Fibroblast of lung (primary cell): ENCODE measurements around the gene UGT1A10.

Source experiments
- CTCF ChIP-seq, 2 donors: IDR thresholded peaks in 1 of 2; conservative IDR thresholded peaks in 1 of 2; 1 replicate in 1 of 2; 2 replicates in 1 of 2; pipeline ENCODE4 v1.5.1; 2011 to 2012; ENCODE audit warnings: low read length in 2 of 2, control low read depth in 1 of 2, inconsistent platforms in 1 of 2, low read depth in 1 of 2, mild to moderate bottlenecking in 1 of 2
- EZH2 ChIP-seq: IDR thresholded peaks from 2 replicates; pipeline ENCODE4 v1.5.1; 2012; ENCODE audit warnings: low read length, control low read depth, mild to moderate bottlenecking; ENCODE audit errors: missing control alignments

GRCh38 chr2:233778030-233778429, 141.8 kb downstream of the UGT1A10 start, which contains the start of gene MROH2A:
- TF ChIP-seq CTCF (conservative IDR thresholded peaks at IDR 0.05 in 1 of 2, IDR thresholded peaks at IDR 0.05 in 1 of 2; ENCODE audit: low read depth in 1 of 2, low read length in 2 of 2) (no peak), EZH2 (no peak)
